ENCODE measurements around the gene SOX5.
A peak's percentile ranks its signal among the peaks of the same experiment; 100 is the strongest.

Gene SOX5

DNA sequence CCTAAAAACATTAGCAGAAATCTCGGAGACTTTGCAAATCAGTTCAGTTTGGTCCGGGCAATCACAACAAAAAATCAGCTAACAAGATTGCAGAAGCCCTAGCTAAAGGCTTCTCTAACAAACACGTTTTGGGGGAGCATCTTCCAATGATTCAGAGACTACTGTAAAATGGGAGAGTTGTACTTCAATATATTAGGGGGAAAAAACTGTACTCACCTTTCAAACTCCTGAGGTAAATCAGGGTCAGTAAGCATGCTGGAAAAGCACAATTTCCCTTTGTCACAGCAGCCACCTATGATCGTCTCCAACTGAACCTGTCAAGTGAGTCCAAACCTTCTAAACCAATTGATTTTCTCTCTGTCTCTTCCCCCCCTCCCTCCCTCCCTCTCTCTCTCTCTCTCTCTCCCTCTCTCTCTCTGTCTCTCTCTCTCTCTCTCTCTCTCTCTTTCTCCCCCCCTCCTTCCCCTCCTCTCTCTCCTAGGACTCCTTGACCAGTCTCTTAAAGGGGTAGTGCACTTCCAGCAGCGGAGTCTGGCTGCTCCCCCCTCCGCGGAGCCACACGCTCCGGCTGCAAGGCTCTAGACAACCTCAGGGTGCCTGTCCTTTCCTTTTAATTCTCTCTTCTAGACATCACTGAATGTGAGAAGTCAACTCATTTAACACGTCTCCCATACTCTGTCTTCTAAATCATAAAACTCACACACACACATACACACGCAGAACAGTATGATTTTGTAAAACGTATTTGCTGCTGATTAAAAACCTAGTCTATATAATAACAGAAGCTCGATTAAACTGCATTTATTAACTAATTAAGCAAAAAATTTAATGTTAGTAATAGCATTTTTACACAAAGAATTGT lies at the start of gene SOX5:
Gene SOX5 (minus strand): TSS at position 323 of the 862 bp plus-strand sequence. CDS start 69 bp downstream, at position 254.
- Histone ChIP-seq H3K4me3 (ENCODE audit: low read length) (peak within 1 kb of the TSS; percentile 80), H3K36me3 (ENCODE audit: insufficient read depth, low read depth, low read length) (no peaks in the 10 kb centered on the region), H3K27ac (ENCODE audit: low read length) (no peak within 1 kb of the TSS), H3K27me3 (ENCODE audit: insufficient read depth, low read length) (peaks cover 32% of the 10 kb centered on the region), H3K4me1 (ENCODE audit: insufficient read depth, low read length) (peaks cover 7% of the 10 kb centered on the region), H3K9me3 (ENCODE audit: insufficient read depth, low read depth, low read length) (no peaks in the 10 kb centered on the region), H3K9ac (ENCODE audit: low read depth, low read length) (peak within 1 kb of the TSS; percentile 40; the same call in 1 of the 2 replicates)

DNA sequence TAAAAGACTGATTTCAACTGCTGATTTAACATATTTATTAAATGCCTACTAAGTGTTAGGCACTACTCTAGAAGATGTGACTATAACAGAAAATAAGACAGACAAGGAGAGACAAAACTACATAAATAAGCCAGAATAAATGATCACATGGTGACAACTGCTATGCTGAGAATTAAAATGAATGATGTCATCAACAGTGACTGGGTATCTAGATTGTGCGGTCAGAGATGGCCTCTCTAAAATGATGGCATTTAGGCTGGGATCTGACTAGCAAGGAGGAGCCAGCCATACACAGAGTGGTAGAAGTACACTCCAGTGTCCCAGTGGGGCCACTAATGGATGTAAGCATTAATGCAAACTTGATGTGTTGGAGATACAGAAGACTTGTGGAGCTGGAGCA lies 37.6 kb upstream of the SOX5 start:
- H3K4me1 ChIP-seq (ENCODE audit: insufficient read depth, low read length), result no peaks in the 10 kb centered on the region
- H3K27ac ChIP-seq (ENCODE audit: low read length), result no peak overlapping the region

DNA sequence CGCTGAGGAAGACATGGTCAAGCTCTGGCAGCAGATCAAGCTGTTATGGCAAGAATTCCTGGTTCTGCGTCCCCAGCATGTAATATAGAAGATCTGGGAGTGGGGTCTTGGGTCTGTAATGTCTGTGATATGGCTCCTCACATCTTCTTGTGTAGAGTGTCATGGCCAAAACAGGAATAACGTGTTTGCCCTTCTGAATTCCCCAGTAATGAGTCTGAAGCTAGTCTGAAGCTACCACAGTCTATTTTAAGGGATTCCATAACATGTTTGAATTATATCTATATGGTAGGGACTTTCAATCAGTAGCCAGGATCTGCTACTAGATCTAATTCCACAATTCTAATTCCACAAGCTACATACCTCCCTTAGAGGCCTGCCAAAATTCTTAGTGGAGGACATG lies 31.4 kb upstream of the SOX5 start:
- Histone ChIP-seq H3K9me3 (ENCODE audit: insufficient read depth, low read depth, low read length) (no peaks in the 10 kb centered on the region), H3K9ac (ENCODE audit: low read depth, low read length) (no peak overlapping the region), H3K4me3 (ENCODE audit: low read length) (no peak overlapping the region), H3K27ac (ENCODE audit: low read length) (no peak overlapping the region), H3K27me3 (ENCODE audit: insufficient read depth, low read length) (no peaks in the 10 kb centered on the region), H3K36me3 (ENCODE audit: insufficient read depth, low read depth, low read length) (no peaks in the 10 kb centered on the region), H3K4me1 (ENCODE audit: insufficient read depth, low read length) (no peaks in the 10 kb centered on the region)

More for the DNA sequence above, 37.6 kb upstream of the SOX5 start:
- Histone ChIP-seq H3K9ac (ENCODE audit: low read depth, low read length) (no peak overlapping the region), H3K36me3 (ENCODE audit: insufficient read depth, low read depth, low read length) (no peaks in the 10 kb centered on the region), H3K27me3 (ENCODE audit: insufficient read depth, low read length) (no peaks in the 10 kb centered on the region), H3K9me3 (ENCODE audit: insufficient read depth, low read depth, low read length) (no peaks in the 10 kb centered on the region), H3K4me3 (ENCODE audit: low read length) (no peak overlapping the region)

DNA sequence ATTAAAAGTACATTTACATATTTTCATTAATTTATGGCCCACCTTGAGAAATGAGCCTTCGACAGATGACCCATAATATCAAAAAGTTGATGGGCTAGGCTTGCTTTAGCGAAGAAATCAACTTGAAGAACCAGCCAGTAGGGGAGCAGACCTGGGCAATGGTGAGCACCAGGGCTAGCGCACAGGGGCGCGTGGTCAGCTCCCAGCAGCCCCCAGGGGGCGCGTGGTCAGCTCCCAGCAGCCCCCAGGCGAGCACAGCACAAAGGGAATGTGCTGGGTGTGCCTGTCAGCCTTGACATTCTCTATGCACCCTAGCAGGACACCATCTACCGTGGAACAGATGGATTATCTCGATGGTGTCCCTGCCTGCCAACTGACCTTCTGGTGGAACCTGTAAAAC lies 15.3 kb upstream of the SOX5 start:
- no peaks in the 10 kb centered on the region for H3K4me1 ChIP-seq (ENCODE audit: insufficient read depth, low read length)
- no peak overlapping the region for H3K4me3 ChIP-seq (ENCODE audit: low read length)
- H3K27ac ChIP-seq (ENCODE audit: low read length), result no peak overlapping the region
- H3K9ac ChIP-seq (ENCODE audit: low read depth, low read length), result no peak overlapping the region
- no peaks in the 10 kb centered on the region for H3K36me3 ChIP-seq (ENCODE audit: insufficient read depth, low read depth, low read length)
- no peaks in the 10 kb centered on the region for H3K27me3 ChIP-seq (ENCODE audit: insufficient read depth, low read length)
- H3K9me3 ChIP-seq (ENCODE audit: insufficient read depth, low read depth, low read length), result no peaks in the 10 kb centered on the region

DNA sequence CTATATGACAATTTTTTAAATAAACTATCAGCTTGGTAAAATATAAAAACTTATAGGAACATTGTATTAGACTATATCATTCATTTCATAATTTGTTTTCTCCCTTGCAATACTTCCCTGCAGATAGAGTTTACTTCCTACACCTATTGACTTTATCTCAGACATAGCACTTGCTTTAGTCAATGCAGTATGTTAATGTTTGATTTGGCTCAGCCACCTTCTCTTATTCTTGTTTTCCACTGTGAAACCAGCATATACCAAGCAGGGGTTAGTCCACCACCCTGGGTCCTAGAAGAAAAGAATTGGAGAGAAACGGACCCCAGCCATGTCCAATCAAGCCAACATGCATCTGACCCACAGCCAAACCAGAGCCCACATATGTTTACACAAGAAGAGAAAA lies 10.4 kb upstream of the SOX5 start:
- Histone ChIP-seq H3K27me3 (ENCODE audit: insufficient read depth, low read length) (no peaks in the 10 kb centered on the region), H3K27ac (ENCODE audit: low read length) (no peak overlapping the region), H3K4me1 (ENCODE audit: insufficient read depth, low read length) (no peaks in the 10 kb centered on the region), H3K9ac (ENCODE audit: low read depth, low read length) (no peak overlapping the region), H3K4me3 (ENCODE audit: low read length) (no peak overlapping the region), H3K9me3 (ENCODE audit: insufficient read depth, low read depth, low read length) (no peaks in the 10 kb centered on the region; the same call in 1 of the 2 replicates), H3K36me3 (ENCODE audit: insufficient read depth, low read depth, low read length) (no peaks in the 10 kb centered on the region)

DNA sequence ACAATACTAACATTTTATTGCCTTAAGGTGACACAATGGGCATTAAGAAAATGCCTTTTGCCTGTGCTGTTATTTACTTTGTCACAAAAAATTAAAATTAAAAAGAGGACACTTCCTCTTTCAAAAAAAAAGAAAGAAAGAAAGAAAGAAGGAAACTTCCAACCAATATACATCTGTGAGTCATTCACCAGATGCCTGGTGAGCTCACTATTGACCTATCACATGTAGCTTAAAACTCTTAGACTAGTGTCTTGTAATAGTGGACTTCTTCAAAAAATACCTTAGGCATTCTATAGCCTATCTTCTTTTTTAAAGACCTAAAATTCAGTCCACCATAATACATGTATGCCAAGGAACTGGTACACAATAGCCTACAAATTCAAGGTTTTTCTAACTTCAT lies 4.9 kb upstream of the SOX5 start:
- Histone ChIP-seq H3K4me1 (ENCODE audit: insufficient read depth, low read length) (no peaks in the 10 kb centered on the region; the same call in none of the 2 replicates), H3K4me3 (ENCODE audit: low read length) (no peak overlapping the region), H3K36me3 (ENCODE audit: insufficient read depth, low read depth, low read length) (no peaks in the 10 kb centered on the region), H3K27ac (ENCODE audit: low read length) (no peak overlapping the region), H3K9ac (ENCODE audit: low read depth, low read length) (no peak overlapping the region), H3K9me3 (ENCODE audit: insufficient read depth, low read depth, low read length) (no peaks in the 10 kb centered on the region; the same call in 1 of the 2 replicates), H3K27me3 (ENCODE audit: insufficient read depth, low read length) (peaks cover 19% of the 10 kb centered on the region)

DNA sequence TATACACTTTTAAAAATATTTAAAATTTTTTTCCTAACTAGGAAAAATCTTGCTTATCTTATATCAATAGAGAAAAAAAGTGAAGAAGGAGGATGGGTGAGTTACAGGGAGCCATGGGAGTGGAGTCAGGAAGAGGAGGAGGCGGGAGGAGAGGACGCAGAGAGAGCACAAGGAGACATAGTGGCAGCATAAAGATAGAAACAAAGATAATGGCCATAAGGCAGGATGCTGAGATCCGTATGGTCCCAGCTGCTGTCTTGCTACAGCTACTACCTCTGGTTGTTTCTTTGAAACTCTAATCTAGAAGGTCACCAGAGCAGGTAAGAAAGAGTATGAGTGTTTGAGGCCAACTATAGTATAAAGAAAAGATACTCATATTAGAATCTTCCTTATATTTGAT lies 2.6 kb upstream of the SOX5 start:
- H3K27me3 ChIP-seq (ENCODE audit: insufficient read depth, low read length), result peaks cover 32% of the 10 kb centered on the region
- H3K27ac ChIP-seq (ENCODE audit: low read length), result no peak overlapping the region

DNA sequence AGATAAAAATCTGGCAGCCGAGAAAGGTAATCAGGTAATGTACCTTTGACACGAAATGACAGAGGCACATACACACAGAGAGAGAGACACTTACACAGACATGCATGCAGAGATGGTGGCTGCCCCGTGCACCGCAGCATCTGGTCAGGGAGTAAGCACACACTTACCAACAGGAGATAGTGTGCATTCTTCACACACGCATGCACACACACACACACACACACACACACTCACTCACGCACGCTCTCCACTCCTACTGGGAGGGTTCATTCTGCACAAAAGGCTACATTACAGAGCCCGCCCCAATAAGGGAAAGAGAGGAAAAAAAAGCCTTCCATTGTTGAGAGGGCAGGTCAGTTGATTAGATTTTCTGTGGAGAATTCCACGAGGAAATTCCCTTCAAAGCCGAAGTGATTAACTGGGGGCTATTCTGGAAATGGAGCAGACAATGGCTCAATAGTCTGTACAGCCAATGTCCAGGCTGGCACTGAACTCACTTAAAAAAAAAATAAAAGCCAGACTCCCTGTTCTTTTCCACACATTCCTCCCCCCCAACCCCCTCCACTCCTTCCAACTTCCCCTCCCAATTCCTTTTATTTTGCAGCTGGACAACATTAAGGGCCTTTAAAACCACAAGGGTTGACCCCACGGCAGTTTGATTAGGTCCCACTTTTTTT lies 1.4 kb upstream of the SOX5 start:
- H3K4me3 ChIP-seq (ENCODE audit: low read length), result peak overlapping the region; percentile 80
- no peaks in the 10 kb centered on the region for H3K9me3 ChIP-seq (ENCODE audit: insufficient read depth, low read depth, low read length)
- no peaks in the 10 kb centered on the region for H3K36me3 ChIP-seq (ENCODE audit: insufficient read depth, low read depth, low read length)
- peaks cover 32% of the 10 kb centered on the region for H3K27me3 ChIP-seq (ENCODE audit: insufficient read depth, low read length)
- no peak overlapping the region for H3K27ac ChIP-seq (ENCODE audit: low read length)
- H3K4me1 ChIP-seq (ENCODE audit: insufficient read depth, low read length), result peaks cover 7% of the 10 kb centered on the region
- H3K9ac ChIP-seq (ENCODE audit: low read depth, low read length), result peak overlapping the region; percentile 33; the same call in 1 of the 2 replicates

More for the DNA sequence above, 2.6 kb upstream of the SOX5 start:
- Histone ChIP-seq H3K36me3 (ENCODE audit: insufficient read depth, low read depth, low read length) (no peaks in the 10 kb centered on the region), H3K4me1 (ENCODE audit: insufficient read depth, low read length) (peaks cover 7% of the 10 kb centered on the region), H3K9me3 (ENCODE audit: insufficient read depth, low read depth, low read length) (no peaks in the 10 kb centered on the region; the same call in 1 of the 2 replicates), H3K9ac (ENCODE audit: low read depth, low read length) (no peak overlapping the region), H3K4me3 (ENCODE audit: low read length) (no peak overlapping the region)

DNA sequence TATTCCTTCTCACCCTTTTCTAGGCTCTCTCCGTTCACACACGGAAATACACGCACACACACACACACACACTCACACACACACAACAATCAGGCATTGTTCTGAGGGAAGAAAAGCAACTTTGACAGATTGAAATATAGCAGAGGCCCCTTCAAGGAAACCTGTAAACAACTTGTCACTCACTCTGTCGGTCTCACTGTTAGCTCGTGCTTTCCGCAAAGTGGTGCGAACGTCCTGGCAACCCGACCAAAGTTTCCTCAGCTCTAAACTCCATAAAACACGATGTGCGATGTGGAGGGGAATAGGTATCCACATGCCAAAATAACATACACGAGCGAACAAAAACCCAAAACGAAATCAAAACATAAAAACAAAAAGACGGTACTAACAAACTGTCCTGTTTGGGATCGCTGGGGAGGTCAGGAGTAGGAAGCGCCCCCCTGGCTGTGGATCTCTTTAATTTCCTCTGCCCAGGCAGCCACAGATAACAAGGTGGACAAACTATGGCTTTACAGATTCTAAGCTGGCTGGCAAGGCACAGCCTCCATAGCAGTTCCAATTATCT lies 822 bp upstream of the SOX5 start:
- H3K27ac ChIP-seq (ENCODE audit: low read length), result no peak overlapping the region
- peak overlapping the region; percentile 33; the same call in 1 of the 2 replicates for H3K9ac ChIP-seq (ENCODE audit: low read depth, low read length)
- H3K4me1 ChIP-seq (ENCODE audit: insufficient read depth, low read length), result peaks cover 7% of the 10 kb centered on the region
- H3K27me3 ChIP-seq (ENCODE audit: insufficient read depth, low read length), result peaks cover 32% of the 10 kb centered on the region
- no peaks in the 10 kb centered on the region for H3K36me3 ChIP-seq (ENCODE audit: insufficient read depth, low read depth, low read length)
- peak overlapping the region; percentile 80 for H3K4me3 ChIP-seq (ENCODE audit: low read length)
- no peaks in the 10 kb centered on the region for H3K9me3 ChIP-seq (ENCODE audit: insufficient read depth, low read depth, low read length)

DNA sequence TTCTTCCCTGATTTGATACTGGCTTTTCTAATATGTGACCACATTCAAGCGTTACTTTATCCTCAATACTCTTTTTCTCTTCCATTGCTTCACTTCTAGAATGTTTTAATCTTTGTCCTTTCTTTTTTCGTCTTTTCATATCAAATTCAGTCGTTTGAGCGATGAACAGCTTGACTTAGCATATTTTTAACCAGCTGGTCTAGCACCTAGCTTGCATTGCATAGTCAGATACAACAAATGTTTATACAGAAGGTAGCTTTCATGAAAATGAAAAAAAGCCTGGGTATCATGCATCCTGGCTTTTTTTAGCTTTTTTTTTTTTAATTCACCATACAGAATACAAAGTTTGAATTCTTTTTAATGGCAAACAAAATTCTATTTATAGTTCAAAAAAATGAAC lies 1.2 kb downstream of the SOX5 start:
- Histone ChIP-seq H3K4me1 (ENCODE audit: insufficient read depth, low read length) (peaks cover 10% of the 10 kb centered on the region; the same call in 1 of the 2 replicates), H3K27me3 (ENCODE audit: insufficient read depth, low read length) (peaks cover 32% of the 10 kb centered on the region), H3K9ac (ENCODE audit: low read depth, low read length) (no peak overlapping the region), H3K9me3 (ENCODE audit: insufficient read depth, low read depth, low read length) (no peaks in the 10 kb centered on the region), H3K4me3 (ENCODE audit: low read length) (peak overlapping the region; percentile 80; the same call in 1 of the 2 replicates), H3K36me3 (ENCODE audit: insufficient read depth, low read depth, low read length) (no peaks in the 10 kb centered on the region), H3K27ac (ENCODE audit: low read length) (no peak overlapping the region)

DNA sequence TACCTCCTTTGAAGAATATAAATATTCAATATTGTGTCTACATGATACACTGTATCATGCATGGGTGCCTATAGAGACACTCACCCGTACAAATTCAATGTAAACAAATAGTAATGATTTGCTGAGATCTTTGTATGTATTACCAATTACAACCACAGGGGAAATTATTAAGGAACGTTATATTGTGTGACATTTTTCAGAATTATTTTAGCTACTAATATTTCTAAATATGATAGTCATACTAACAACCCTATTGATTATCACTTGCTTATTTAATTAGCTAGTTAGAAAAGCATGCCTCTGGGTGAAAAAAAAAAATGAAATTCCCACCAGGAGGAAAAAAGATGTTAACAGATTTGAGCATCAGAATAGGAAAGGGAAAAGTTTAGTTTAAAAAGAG lies 2.1 kb downstream of the SOX5 start:
- Histone ChIP-seq H3K9ac (ENCODE audit: low read depth, low read length) (no peak overlapping the region), H3K4me3 (ENCODE audit: low read length) (no peak overlapping the region), H3K27me3 (ENCODE audit: insufficient read depth, low read length) (peaks cover 32% of the 10 kb centered on the region), H3K4me1 (ENCODE audit: insufficient read depth, low read length) (peaks cover 10% of the 10 kb centered on the region; the same call in 1 of the 2 replicates), H3K9me3 (ENCODE audit: insufficient read depth, low read depth, low read length) (no peaks in the 10 kb centered on the region), H3K27ac (ENCODE audit: low read length) (no peak overlapping the region), H3K36me3 (ENCODE audit: insufficient read depth, low read depth, low read length) (no peaks in the 10 kb centered on the region)
